Skin epidermis (tissue), 12 donors: ENCODE results near the gene EIF2S3.

ENCODE experiments used
- H3K27ac ChIP-seq, 21 experiments: fragments of 200-600 bp; sonication (generic) in 11 of 21; one replicate each; pipeline ENCODE4 v1.5.0; 2020; ENCODE audit warnings: mild to moderate bottlenecking in 3 of 21, inconsistent platforms in 2 of 21, moderate library complexity in 2 of 21
- H3K4me3 ChIP-seq, 7 experiments: fragments of 200-600 bp; sonication (generic) in 2 of 7; one replicate each; pipeline ENCODE4 v1.5.0; 2020; ENCODE audit warnings: inconsistent platforms in 2 of 7, mild to moderate bottlenecking in 2 of 7, moderate library complexity in 1 of 7

The EIF2S3 gene

GRCh38 chrX:24117258-24117657 is 62.5 kb downstream of the EIF2S3 start:
- Histone ChIP-seq H3K4me3 (no peak overlapping the region), H3K27ac (peak overlapping the region in 1 of 21 experiments; percentile 13)

DNA sequence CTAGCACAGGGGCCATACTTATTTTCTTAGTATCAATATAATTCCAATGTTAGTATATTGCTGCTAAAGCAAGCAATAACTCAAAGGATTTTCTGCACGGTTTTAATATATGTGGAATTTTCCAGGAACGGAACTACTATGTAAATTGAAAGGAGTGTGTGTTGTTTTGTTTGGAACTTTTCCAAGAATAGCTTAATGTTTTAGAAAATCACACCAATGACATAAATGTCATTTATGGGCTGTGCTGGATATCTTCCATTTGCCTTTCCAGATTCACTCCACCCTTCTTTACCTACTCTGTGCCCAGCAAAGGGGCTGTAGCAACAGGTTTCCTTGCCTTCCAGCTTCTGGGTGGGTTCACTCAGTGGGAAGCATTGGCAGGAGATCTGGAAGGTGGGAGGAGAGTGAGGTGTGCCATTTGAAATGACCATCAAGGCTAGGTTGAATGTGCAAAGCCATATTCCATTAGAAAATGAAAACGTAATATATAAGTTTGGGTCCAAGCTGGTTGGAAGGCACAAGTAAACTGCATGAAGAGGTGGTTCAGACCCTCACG is 69.6 kb downstream of the EIF2S3 start:
- Histone ChIP-seq H3K4me3 (no peak overlapping the region), H3K27ac (no peak overlapping the region)

DNA sequence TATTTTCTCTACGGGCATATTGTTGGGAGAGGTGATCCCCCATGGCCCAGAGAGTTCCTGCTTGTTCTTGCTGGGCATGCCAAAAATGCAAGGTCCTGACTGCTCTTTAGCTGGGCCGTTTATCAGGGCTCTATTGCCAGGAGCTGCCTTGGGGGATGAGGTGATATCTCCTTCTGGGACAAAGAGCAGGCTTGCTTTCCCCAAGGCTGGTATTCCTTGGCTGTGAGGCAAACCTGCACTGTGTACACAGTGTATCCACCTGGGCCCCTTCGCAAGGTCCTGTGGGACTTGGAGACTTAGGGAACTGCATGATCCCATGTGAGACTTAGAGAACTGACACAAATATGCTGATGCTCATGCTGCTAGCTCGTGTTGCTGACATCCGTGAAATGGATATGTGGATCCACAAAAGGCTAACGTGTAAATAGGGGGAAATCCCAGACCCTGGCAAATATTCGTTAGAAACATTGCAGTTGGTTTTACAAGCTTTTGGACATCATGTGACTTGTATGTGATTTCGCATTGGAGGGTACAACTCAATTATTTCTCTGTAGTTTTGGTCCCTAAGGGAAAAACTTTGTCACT is 70.4 kb downstream of the EIF2S3 start:
- H3K27ac ChIP-seq = no peak overlapping the region
- H3K4me3 ChIP-seq = no peak overlapping the region
